ENCODE results near the gene OSBPL2. TPM values are rescaled to one million over a fixed set of nuclear protein-coding genes. Genes with fewer than 3 reads are reported as not detected.

Gene OSBPL2
- total RNA-seq, 1 donor from 2014 or later: 39.0 TPM

- DNase-seq: no peak
Measured at GRCh38 chr20:62235777-62236157, 2.6 kb upstream of the OSBPL2 start.

DNA sequence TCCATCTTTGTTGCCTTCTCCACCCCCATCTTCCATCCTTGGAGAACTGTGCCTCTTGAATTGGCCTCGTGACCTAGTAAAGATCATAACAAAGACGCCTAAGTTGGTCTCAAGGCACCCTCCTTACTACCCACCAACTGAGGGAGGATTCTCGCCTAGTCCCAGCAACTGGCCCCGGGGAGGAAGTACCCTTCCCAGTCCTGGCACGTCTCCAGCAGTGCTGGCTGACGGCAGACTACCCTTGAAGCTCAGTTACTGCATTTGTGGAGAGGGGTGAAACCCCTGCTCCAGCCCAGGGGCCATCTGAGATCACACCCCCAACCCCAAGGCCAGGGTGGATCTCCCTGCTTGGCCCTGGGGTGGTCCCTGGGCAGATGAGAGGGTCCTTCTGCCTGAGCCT lies 2.1 kb upstream of the OSBPL2 start:
- DNase-seq: no peak

- no peak for DNase-seq
Measured at GRCh38 chr20:62236766-62237513, 1.4 kb upstream of the OSBPL2 start.

DNA sequence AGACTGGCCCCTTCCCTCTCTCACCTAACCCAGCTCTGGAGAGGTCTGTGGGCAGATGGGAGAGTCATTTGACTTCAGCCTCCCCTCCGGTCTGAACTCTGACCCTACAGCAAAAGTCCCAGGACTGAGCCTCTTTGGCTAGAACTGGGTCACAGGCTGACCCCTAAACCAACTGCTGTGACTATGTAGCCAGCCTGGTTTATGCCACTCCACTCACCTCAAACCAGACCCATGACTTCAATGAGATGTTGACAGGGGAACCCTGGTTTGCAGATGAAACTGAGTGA lies 864 bp upstream of the OSBPL2 start:
- DNase-seq: no peak

GRCh38 chr20:62238569-62239277 lies 402 bp downstream of the OSBPL2 start:
- no peak for DNase-seq

GRCh38 chr20:62239278-62239879 lies 1.1 kb downstream of the OSBPL2 start:
- DNase-seq: no peak

GRCh38 chr20:62240020-62240685 lies 1.8 kb downstream of the OSBPL2 start:
- DNase-seq: no peak

DNA sequence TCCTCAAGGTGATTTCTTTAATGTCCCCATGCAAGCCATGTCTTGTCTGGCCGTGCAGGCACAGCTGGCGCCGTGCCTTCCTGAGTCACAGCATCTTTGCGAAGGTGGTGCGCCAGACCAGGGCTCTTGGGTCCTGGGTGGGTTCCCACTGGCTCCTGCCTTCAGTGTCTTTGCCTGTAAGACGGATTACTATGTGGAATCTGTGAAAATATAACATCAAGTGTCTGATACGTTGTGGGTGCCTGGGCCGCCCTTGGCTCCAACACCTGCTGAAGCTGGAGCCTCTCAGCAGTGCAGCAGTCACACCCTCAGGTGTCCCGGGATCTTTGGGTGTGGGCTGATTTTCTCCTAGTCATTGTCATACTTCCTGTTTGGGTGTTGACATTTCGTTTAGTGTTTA lies 3.2 kb downstream of the OSBPL2 start:
- no peak for DNase-seq

- no peak for DNase-seq
Measured at GRCh38 chr20:62242176-62242575, 3.9 kb downstream of the OSBPL2 start.

- no peak for DNase-seq
Measured at GRCh38 chr20:62243106-62243505, 4.8 kb downstream of the OSBPL2 start.

DNA sequence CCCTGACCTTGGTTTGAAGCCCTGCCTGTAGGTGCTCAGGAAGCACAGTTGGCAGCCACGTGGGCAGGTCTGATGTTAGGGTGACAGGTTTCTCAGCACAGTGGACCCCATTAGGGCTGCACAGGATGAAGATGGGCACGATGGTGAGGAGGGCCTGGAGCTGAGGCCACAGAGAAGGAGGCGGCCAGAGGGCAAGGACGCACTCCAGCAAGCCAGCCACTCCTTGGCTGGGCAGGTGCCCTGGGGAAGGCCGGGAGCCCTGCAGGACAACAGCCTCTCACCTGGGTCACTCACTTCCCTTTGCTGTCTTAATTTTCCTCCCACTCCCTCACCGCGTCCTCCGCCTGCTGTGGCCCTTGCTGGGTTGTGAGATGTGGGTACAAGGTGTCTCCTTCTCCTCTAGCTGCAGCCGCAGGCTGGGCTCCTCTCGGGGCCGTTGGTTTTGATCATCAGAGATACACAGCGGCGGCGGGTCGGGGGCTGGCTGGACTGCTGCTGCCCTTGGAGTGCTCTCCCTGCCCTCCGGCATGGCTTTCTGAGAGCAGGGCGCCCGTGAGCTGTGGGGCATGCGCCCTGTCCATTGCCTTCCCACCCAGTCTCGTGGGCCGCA lies 5.7 kb downstream of the OSBPL2 start:
- DNase-seq: no peak

GRCh38 chr20:62244644-62245108 lies 6.4 kb downstream of the OSBPL2 start:
- no peak for DNase-seq

- no peak for DNase-seq
Measured at GRCh38 chr20:62245911-62246280, 7.6 kb downstream of the OSBPL2 start.

GRCh38 chr20:62246431-62246830 lies 8.1 kb downstream of the OSBPL2 start:
- no peak for DNase-seq

- DNase-seq: no peak
Measured at GRCh38 chr20:62246872-62247652, 8.7 kb downstream of the OSBPL2 start.

- DNase-seq: no peak
Measured at GRCh38 chr20:62248890-62249560, 10.7 kb downstream of the OSBPL2 start.

GRCh38 chr20:62252342-62252966 lies 14.1 kb downstream of the OSBPL2 start:
- no peak for DNase-seq

GRCh38 chr20:62253398-62253797 lies 15.1 kb downstream of the OSBPL2 start:
- no peak for DNase-seq

GRCh38 chr20:62254021-62254724 lies 15.9 kb downstream of the OSBPL2 start:
- no peak for DNase-seq

DNA sequence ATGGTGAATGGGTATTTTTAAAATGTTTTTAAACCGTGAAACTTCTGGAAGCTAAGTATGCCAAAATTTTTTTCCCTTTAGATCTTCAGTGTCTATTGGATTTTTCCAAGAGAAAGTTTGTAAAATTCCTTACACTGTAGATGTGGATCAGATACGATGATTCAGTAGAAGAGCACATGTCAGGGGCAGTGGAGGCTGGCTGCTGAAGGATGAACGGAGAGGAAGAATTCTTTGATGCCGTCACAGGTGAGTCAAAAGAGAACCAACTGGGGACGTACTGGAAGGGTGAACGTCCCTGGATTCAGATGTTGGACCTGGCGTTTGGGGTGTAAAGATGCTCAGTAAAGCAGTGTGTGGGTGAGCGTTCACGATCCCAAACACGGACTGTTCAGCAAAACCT lies 17.7 kb downstream of the OSBPL2 start:
- DNase-seq: no peak

Data from skin of body (tissue), 2 donors.